OCI-LY7 (cell line): ENCODE data around the gene GIPC3. TPM values are rescaled to one million over a fixed set of nuclear protein-coding genes. Genes with fewer than 3 reads are reported as not detected.

Source experiments
- BruUV-seq: library from RNA; stranded (reverse); fragments of 400-500 nt; replicated peaks from 2 replicates; lab custom pipeline; 2021; lab: Mats Ljungman, UMichigan
- CTCF ChIA-PET: fragments of 300-600 bp; sonication (Branson Sonifier 250); formaldehyde crosslinking; loops from one replicate; lab custom pipeline; 2022; ENCODE audit warnings: antibody characterized with exemption; ENCODE audit not compliant: unreplicated experiment; lab: Charles Lee
- POLR2A ChIA-PET: fragments of 300-600 bp; sonication (Branson Sonifier 250); formaldehyde crosslinking; loops from one replicate; lab custom pipeline; 2022; ENCODE audit warnings: antibody characterized with exemption; lab: Charles Lee
- DNase-seq: peaks from one replicate; pipeline ENCODE4 v3.0.0-alpha.2; 2015; ENCODE audit warnings: low spot score
- H2AFZ ChIP-seq: fragments of 200-600 bp; sonication (generic), shearing (Covaris generic); 2 replicates; pipeline ENCODE4 v1.6.1; 2014; ENCODE audit warnings: mild to moderate bottlenecking, antibody characterized with exemption, low read length, moderate library complexity
- H3K27ac ChIP-seq: fragments of 200-600 bp; sonication (generic); 2 replicates; pipeline ENCODE4 v1.5.1; 2014; ENCODE audit warnings: mixed run types, low read depth, mild to moderate bottlenecking, moderate library complexity, low read length, inconsistent platforms; ENCODE audit not compliant: poor library complexity, severe bottlenecking
- H3K36me3 ChIP-seq: fragments of 200-600 bp; sonication (generic); 2 replicates; pipeline ENCODE4 v1.6.1; 2014; ENCODE audit warnings: mild to moderate bottlenecking, antibody characterized with exemption, low read length, moderate library complexity, mixed read lengths; ENCODE audit not compliant: insufficient read depth
- H3K4me1 ChIP-seq: fragments of 200-600 bp; sonication (generic); 2 replicates; pipeline ENCODE4 v1.5.1; 2014; ENCODE audit warnings: mild to moderate bottlenecking, low read length; ENCODE audit not compliant: insufficient read depth, poor library complexity, severe bottlenecking
- H3K4me2 ChIP-seq: fragments of 200-600 bp; sonication (generic); 2 replicates; pipeline ENCODE4 v1.6.1; 2014; ENCODE audit warnings: mild to moderate bottlenecking, low read length
- H3K4me3 ChIP-seq: fragments of 200-600 bp; sonication (generic); 2 replicates; pipeline ENCODE4 v1.5.1; 2014; ENCODE audit warnings: mild to moderate bottlenecking, low read depth, low read length; ENCODE audit not compliant: poor library complexity, severe bottlenecking
- H3K79me2 ChIP-seq: fragments of 200-600 bp; sonication (generic); 2 replicates; pipeline ENCODE4 v1.6.1; 2016; ENCODE audit warnings: low read depth, mild to moderate bottlenecking, low read length, moderate library complexity, mixed read lengths; ENCODE audit not compliant: insufficient read depth
- H3K9me2 ChIP-seq: fragments of 200-600 bp; sonication (generic); 2 replicates; pipeline ENCODE4 v1.6.1; 2016; ENCODE audit warnings: mild to moderate bottlenecking, low read length, mixed read lengths; ENCODE audit not compliant: insufficient read depth
- H3K9me3 ChIP-seq: fragments of 200-600 bp; sonication (generic); 2 replicates; pipeline ENCODE4 v1.6.1; 2014; ENCODE audit warnings: mild to moderate bottlenecking, mixed run types, low read length, mixed read lengths
- H4K20me1 ChIP-seq: fragments of 200-600 bp; sonication (generic); 2 replicates; pipeline ENCODE4 v1.6.1; 2014; ENCODE audit warnings: mild to moderate bottlenecking, antibody characterized with exemption, low read length, moderate library complexity, mixed read lengths; ENCODE audit not compliant: insufficient read depth
- CTCF ChIP-seq: fragments of 200-600 bp; sonication (generic); conservative IDR thresholded peaks from 2 replicates; pipeline ENCODE4 v1.5.1; 2014; ENCODE audit warnings: mild to moderate bottlenecking, antibody characterized with exemption, low read length, moderate library complexity, mixed read lengths
- EZH2phosphoT487 ChIP-seq: fragments of 200-600 bp; sonication (generic); IDR thresholded peaks from 2 replicates; pipeline ENCODE4 v1.6.1; 2018; ENCODE audit warnings: low read depth, borderline replicate concordance, mild to moderate bottlenecking, mixed run types, antibody characterized with exemption, low read length, moderate library complexity, mixed read lengths
- intact Hi-C: fragments of 100-400 bp; cut with micrococcal nuclease; formaldehyde crosslinking; loops from one replicate; pipeline ENCODE4 v1.10.0; 2022; ENCODE audit not compliant: unreplicated experiment
- total RNA-seq, 2 experiments: library from RNA; depleted of rRNA in 1 of 2; stranded (reverse); fragments of >200 nt in 1 of 2; shearing (Covaris generic) in 1 of 2; gene quantifications; 2 replicates each; pipeline ENCODE4 v1.2.3, GENCODE V29; 2014 to 2022

GIPC3 gene
- total RNA-seq, 2 experiments from 2014 or later = not detected

DNA sequence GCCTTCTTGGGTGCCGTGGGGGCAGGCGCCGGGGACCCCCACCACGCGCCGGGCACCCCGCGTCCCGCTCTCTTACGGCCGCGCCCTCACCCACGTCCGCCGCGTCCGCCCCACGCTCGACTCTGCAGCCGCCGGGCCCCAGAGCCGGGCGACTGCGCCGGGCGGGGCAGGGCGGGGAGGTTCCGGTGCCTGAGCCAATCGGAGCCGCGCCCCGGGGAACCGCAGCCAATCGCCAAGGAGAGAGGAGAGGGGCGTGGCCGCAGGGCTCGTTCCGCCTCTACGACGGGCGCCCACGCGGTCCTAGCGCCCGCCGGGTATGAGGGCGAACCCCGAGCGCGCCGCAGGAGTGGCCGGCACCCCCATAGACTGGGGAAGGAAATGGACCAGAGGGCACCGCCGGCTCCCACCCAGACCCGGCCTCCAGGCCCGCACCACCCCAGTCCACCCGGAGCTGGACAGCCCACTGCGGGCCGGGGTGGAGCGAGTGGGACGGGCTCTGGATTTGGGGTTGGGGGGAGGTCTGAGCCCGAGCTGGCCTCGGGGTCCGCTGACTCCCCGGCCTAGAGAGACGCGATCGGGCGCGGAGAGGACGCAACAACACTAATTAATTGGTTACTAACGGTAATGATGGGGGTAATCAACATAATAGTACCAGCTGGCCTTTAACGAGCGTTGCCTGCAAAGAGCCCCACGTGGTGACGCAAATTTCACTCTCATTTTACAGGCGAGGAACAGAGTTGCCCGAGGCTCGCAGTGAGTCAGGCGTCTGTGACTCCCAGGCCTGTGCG is 27.6 kb upstream of the GIPC3 start, which contains the start of gene MFSD12:
TSS of gene MFSD12 (minus strand) at position 126 of the 788 bp plus-strand sequence. CDS start 183 bp downstream, outside the sequence.
- peak within 1 kb of the TSS; percentile 91 for H3K4me2 ChIP-seq
- H3K79me2 ChIP-seq = peaks cover 39% of the 10 kb centered on the region; the same call in 1 of the 2 replicates
- H3K36me3 ChIP-seq = no peaks in the 10 kb centered on the region; the same call in 1 of the 2 replicates
- peak within 1 kb of the TSS; percentile 82 for H2AFZ ChIP-seq
- peak; percentile 95 for DNase-seq
- intact Hi-C loops = loop anchor here (1.0 kb wide), 1 partner anchor 15 kb away; the partner anchor contains the start of gene HMG20B
- H4K20me1 ChIP-seq = 0 out of 2 replicates have a peak, but pooled peaks cover 4% of the 10 kb centered on the region
- TF ChIP-seq EZH2phosphoT487 (no peak), CTCF (no peak)
- H3K9me2 ChIP-seq = no peaks in the 10 kb centered on the region
- ChIA-PET CTCF (interaction anchor here (0.6 kb wide), 1 partner anchor 31 kb away, joined by 3 read pairs; no protein-coding TSS in a partner anchor), POLR2A (interaction anchor here (0.6 to 1.6 kb wide), 2 partner anchors 16 to 260 kb away, joined by 3 to 5 read pairs; no protein-coding TSS in a partner anchor)
- H3K9me3 ChIP-seq = no peaks in the 10 kb centered on the region
- peaks cover 74% of the 10 kb centered on the region for H3K4me1 ChIP-seq
- peak within 1 kb of the TSS; percentile 51 for H3K27ac ChIP-seq
- TSS peak; percentile 79 for BruUV-seq
- H3K4me3 ChIP-seq = peak within 1 kb of the TSS; percentile 72

DNA sequence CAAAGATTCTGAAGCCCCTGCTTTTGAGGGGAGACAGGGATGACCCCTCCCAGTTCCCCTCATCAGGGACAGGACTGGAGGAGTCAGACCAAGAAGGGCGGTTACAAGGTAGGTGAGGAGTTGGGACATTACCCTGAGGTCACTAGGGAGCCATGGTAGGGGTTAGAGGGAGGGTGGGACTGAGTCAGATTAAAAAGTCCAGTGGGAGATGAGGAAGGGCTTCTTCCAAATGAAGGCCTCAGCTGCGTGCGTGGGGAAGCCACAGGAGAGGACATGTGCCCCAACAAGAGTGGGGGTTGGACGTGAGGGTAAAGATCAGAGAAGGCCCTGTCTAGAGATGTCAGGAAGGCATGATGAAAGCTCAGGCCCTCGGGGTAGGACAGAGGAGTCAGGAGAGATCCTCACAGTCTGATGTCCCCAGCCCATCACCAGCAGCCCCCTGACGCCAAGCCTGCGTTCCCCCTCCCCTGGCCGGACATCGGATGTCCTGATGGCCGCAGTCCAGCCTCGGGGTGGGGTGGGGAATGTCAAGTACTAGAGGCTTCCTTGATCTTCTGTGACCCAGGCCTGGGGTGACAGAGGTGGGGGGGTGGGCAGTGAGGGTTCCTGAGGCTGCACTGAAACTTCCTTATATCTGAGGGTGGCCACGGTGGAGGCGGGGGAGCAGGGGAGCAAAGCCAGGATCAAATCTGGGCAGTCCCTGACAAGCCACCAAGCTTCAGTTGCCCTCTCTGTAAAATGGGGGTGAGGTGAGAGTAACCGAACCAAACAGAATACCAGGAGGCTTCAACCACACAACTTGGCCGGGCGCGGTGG is 21.4 kb upstream of the GIPC3 start:
- intact Hi-C loops = no loop called here
- POLR2A ChIA-PET = interaction anchor here (0.6 kb wide), 1 partner anchor 10 kb away, joined by 4 read pairs; no protein-coding TSS in a partner anchor
- H3K4me1 ChIP-seq = peaks cover 23% of the 10 kb centered on the region

More for the DNA sequence above, 21.4 kb upstream of the GIPC3 start:
- H3K79me2 ChIP-seq = no peaks in the 10 kb centered on the region
- H3K9me2 ChIP-seq = no peaks in the 10 kb centered on the region
- TF ChIP-seq CTCF = no peak
- no peak for TF ChIP-seq EZH2phosphoT487
- H3K36me3 ChIP-seq = no peaks in the 10 kb centered on the region
- no peak overlapping the region for H3K4me3 ChIP-seq
- CTCF ChIA-PET = interaction anchor here (0.9 kb wide), 1 partner anchor 18 kb away, joined by 4 read pairs; no protein-coding TSS in a partner anchor
- no peaks in the 10 kb centered on the region for H3K9me3 ChIP-seq
- BruUV-seq = no TSS peak
- no peak for DNase-seq
- H2AFZ ChIP-seq = no peak overlapping the region
- H3K4me2 ChIP-seq = no peak overlapping the region
- no peaks in the 10 kb centered on the region for H4K20me1 ChIP-seq
- no peak overlapping the region for H3K27ac ChIP-seq
